H7 (cell line): ENCODE data around the gene F8. TPM values are rescaled to one million over a fixed set of nuclear protein-coding genes. Genes with fewer than 3 reads are reported as not detected.
"Not testable (repeated sequence)": the region's sequence is repeated elsewhere in the genome, so short reads cannot be mapped to it uniquely, and the experiment has no call there.

Experiments
- DNase-seq: peaks from one replicate; pipeline ENCODE4 v3.0.0; 2012
- H3K27me3 ChIP-seq: 2 replicates; pipeline ENCODE4 v1.6.0; 2011; ENCODE audit warnings: mild to moderate bottlenecking, low read length; ENCODE audit not compliant: control insufficient read depth, insufficient read depth
- H3K36me3 ChIP-seq: replicated peaks from 2 replicates; pipeline ENCODE4 v1.5.1; 2011; ENCODE audit warnings: low read length; ENCODE audit not compliant: control insufficient read depth, insufficient read depth
- H3K4me3 ChIP-seq: 2 replicates; pipeline ENCODE4 v1.5.1; 2011; ENCODE audit warnings: low read depth, mild to moderate bottlenecking, control low read depth, low read length, moderate library complexity; ENCODE audit not compliant: insufficient read depth
- total RNA-seq: library from RNA; depleted of rRNA; stranded (reverse); fragments of >200 nt; shearing (Covaris generic); gene quantifications from 2 replicates; pipeline ENCODE4 v1.2.3, GENCODE V29; 2014

F8 gene
- total RNA-seq, 1 experiment from 2014 or later = 2.1 TPM

- peak; percentile 22 for DNase-seq
- no peaks in the 10 kb centered on the region for H3K27me3 ChIP-seq
- no peak overlapping the region for H3K4me3 ChIP-seq
- no peaks in the 10 kb centered on the region for H3K36me3 ChIP-seq
Measured at GRCh38 chrX:154829926-154830442, 192.5 kb downstream of the F8 start.

- Histone ChIP-seq H3K36me3 (no peaks in the 10 kb centered on the region), H3K27me3 (no peaks in the 10 kb centered on the region), H3K4me3 (no peak overlapping the region)
- no peak for DNase-seq
Measured at GRCh38 chrX:154829134-154829533, 193.4 kb downstream of the F8 start.

GRCh38 chrX:154828016-154828408, 194.5 kb downstream of the F8 start:
- no peak overlapping the region for H3K4me3 ChIP-seq
- no peaks in the 10 kb centered on the region for H3K36me3 ChIP-seq
- no peak for DNase-seq
- H3K27me3 ChIP-seq = no peaks in the 10 kb centered on the region

- Histone ChIP-seq H3K27me3 (no peaks in the 10 kb centered on the region), H3K36me3 (no peaks in the 10 kb centered on the region), H3K4me3 (no peak overlapping the region)
- no peak for DNase-seq
Measured at GRCh38 chrX:154827194-154828015, 195.1 kb downstream of the F8 start.

GRCh38 chrX:154825586-154825985, 196.9 kb downstream of the F8 start:
- not testable (repeated sequence) for H3K4me3 ChIP-seq, DNase-seq, H3K27me3 ChIP-seq, H3K36me3 ChIP-seq

GRCh38 chrX:154824638-154825037, 197.9 kb downstream of the F8 start:
- Histone ChIP-seq H3K4me3 (no peak overlapping the region), H3K27me3 (no peaks in the 10 kb centered on the region), H3K36me3 (no peaks in the 10 kb centered on the region)
- no peak for DNase-seq

- no peaks in the 10 kb centered on the region for H3K27me3 ChIP-seq
- no peaks in the 10 kb centered on the region for H3K36me3 ChIP-seq
- peak; percentile 24 for DNase-seq
- H3K4me3 ChIP-seq = no peak overlapping the region
Measured at GRCh38 chrX:154822029-154822428, 200.5 kb downstream of the F8 start.

GRCh38 chrX:154821523-154821922, 201.0 kb downstream of the F8 start:
- Histone ChIP-seq H3K36me3 (no peaks in the 10 kb centered on the region), H3K4me3 (no peak overlapping the region), H3K27me3 (no peaks in the 10 kb centered on the region)
- DNase-seq = no peak

GRCh38 chrX:154819771-154820341, 202.7 kb downstream of the F8 start:
- no peak for DNase-seq

GRCh38 chrX:154818916-154819770, 203.4 kb downstream of the F8 start:
- no peak for DNase-seq
- no peak overlapping the region for H3K4me3 ChIP-seq

More at GRCh38 chrX:154819771-154820341, 202.7 kb downstream of the F8 start:
- H3K27me3 ChIP-seq = no peaks in the 10 kb centered on the region
- H3K4me3 ChIP-seq = no peak overlapping the region; the same call in 1 of the 2 replicates
- no peaks in the 10 kb centered on the region for H3K36me3 ChIP-seq

GRCh38 chrX:154817048-154817618, 205.4 kb downstream of the F8 start:
- not testable (repeated sequence) for H3K4me3 ChIP-seq, H3K36me3 ChIP-seq, H3K27me3 ChIP-seq, DNase-seq

More at GRCh38 chrX:154818916-154819770, 203.4 kb downstream of the F8 start:
- H3K36me3 ChIP-seq = no peaks in the 10 kb centered on the region
- H3K27me3 ChIP-seq = no peaks in the 10 kb centered on the region

GRCh38 chrX:154816326-154816898, 206.1 kb downstream of the F8 start:
- H3K27me3 ChIP-seq, H3K4me3 ChIP-seq, H3K36me3 ChIP-seq, DNase-seq: not testable (repeated sequence)

- no peak for DNase-seq
- Histone ChIP-seq H3K36me3 (no peaks in the 10 kb centered on the region), H3K27me3 (no peaks in the 10 kb centered on the region), H3K4me3 (no peak overlapping the region)
Measured at GRCh38 chrX:154815274-154815818, 207.2 kb downstream of the F8 start.

GRCh38 chrX:154813801-154814200, 208.7 kb downstream of the F8 start:
- H3K4me3 ChIP-seq = no peak overlapping the region
- no peaks in the 10 kb centered on the region for H3K36me3 ChIP-seq
- H3K27me3 ChIP-seq = no peaks in the 10 kb centered on the region
- no peak for DNase-seq
